HepG2 (cell line): ENCODE results near the gene SASH1. TPM values are rescaled to one million over a fixed set of nuclear protein-coding genes. Genes with fewer than 3 reads are reported as not detected.
A peak's percentile ranks its signal among the peaks of the same experiment; 100 is the strongest.

Experiments
- ATAC-seq: fragments of 200-7000 bp; cut with Tn5 transposase; 3 replicates; pipeline ENCODE4 v1.9.1; 2020; ENCODE audit warnings: mild to moderate bottlenecking, moderate library complexity
- BruUV-seq: library from RNA; stranded (reverse); fragments of 400-500 nt; replicated peaks from 2 replicates; lab custom pipeline; 2021; lab: Mats Ljungman, UMichigan
- CTCF ChIA-PET: fragments of 300-600 bp; formaldehyde crosslinking; extraction: SDS; loops from one replicate; lab custom pipeline; 2021; ENCODE audit warnings: low total read pairs, inconsistent platforms, low intra/inter-chr PET ratio; lab: Yijun Ruan, JAX
- POLR2A ChIA-PET: fragments of 350-600 bp; sonication (Branson Sonifier 250); formaldehyde crosslinking; loops from one replicate; lab custom pipeline; 2020; ENCODE audit warnings: antibody characterized with exemption, inconsistent platforms; lab: Yijun Ruan, JAX
- DNase-seq: peaks from one replicate; pipeline ENCODE4 v3.0.0-alpha.2; 2015; ENCODE audit warnings: low spot score
- FAIRE-seq: peaks from 3 replicates; lab custom pipeline; 2011; peaks lifted over from hg19 to GRCh38; lab: Jason Lieb, UNC
- H2AFZ ChIP-seq: one replicate; pipeline ENCODE4 v1.6.1; 2011; ENCODE audit warnings: low read length, inconsistent platforms
- H3K27ac ChIP-seq: fragments of 300-600 bp; 3 replicates; pipeline ENCODE4 v1.8.0; 2011; ENCODE audit warnings: mixed run types, mild to moderate bottlenecking, mixed read lengths, low read length, inconsistent platforms; ENCODE audit not compliant: insufficient read depth; ENCODE audit errors: extremely low read length
- H3K27me3 ChIP-seq, 2 experiments: fragments of 200-600 bp in 1 of 2; 2 replicates in 1 of 2; 3 replicates in 1 of 2; pipeline versions ENCODE4 v1.6.0 to v1.8.0; 2011; ENCODE audit warnings: low read length in 2 of 2, mild to moderate bottlenecking in 2 of 2, moderate library complexity in 2 of 2, inconsistent platforms in 1 of 2; ENCODE audit not compliant: insufficient read depth in 2 of 2, control insufficient read depth in 1 of 2
- H3K36me3 ChIP-seq, 2 experiments: fragments of 200-600 bp in 1 of 2; replicated peaks in 1 of 2; 2 replicates in 1 of 2; 3 replicates in 1 of 2; pipeline versions ENCODE4 v1.5.1 to v1.8.0; 2011; ENCODE audit warnings: low read length in 2 of 2, inconsistent platforms in 1 of 2; ENCODE audit not compliant: insufficient read depth in 2 of 2, control insufficient read depth in 1 of 2
- H3K4me1 ChIP-seq: 2 replicates; pipeline ENCODE4 v1.5.1; 2012; ENCODE audit warnings: low read length, inconsistent platforms; ENCODE audit not compliant: insufficient read depth
- H3K4me2 ChIP-seq: 2 replicates; pipeline ENCODE4 v1.6.0; 2011; ENCODE audit warnings: low read depth, low read length, inconsistent platforms
- H3K4me3 ChIP-seq, 3 experiments: fragments of 200-600 bp in 1 of 3; sonication (generic), shearing (Covaris generic) in 1 of 3; replicated peaks in 1 of 3; 2 replicates each; pipeline ENCODE4 v1.5.1; 2011 to 2016; ENCODE audit warnings: low read length in 3 of 3, inconsistent platforms in 2 of 3, low read depth in 2 of 3, mild to moderate bottlenecking in 2 of 3, control low read depth in 1 of 3, mixed read lengths in 1 of 3; ENCODE audit not compliant: insufficient read depth in 1 of 3
- H3K79me2 ChIP-seq: one replicate; pipeline ENCODE4 v1.6.1; 2011; ENCODE audit warnings: low read length, inconsistent platforms; ENCODE audit not compliant: insufficient read depth
- H3K9ac ChIP-seq: 2 replicates; pipeline ENCODE4 v1.6.0; 2011; ENCODE audit warnings: mild to moderate bottlenecking, low read depth, low read length, inconsistent platforms; ENCODE audit not compliant: insufficient read depth
- H3K9me3 ChIP-seq: 2 replicates; pipeline ENCODE4 v1.5.1; 2012; ENCODE audit warnings: mild to moderate bottlenecking, low read length
- H4K20me1 ChIP-seq: 2 replicates; pipeline ENCODE4 v1.6.0; 2011; ENCODE audit warnings: inconsistent platforms, mild to moderate bottlenecking, low read length, moderate library complexity; ENCODE audit not compliant: insufficient read depth
- ARHGAP35 ChIP-seq: sonication (generic); formaldehyde crosslinking; IDR thresholded peaks from 2 replicates; pipeline ENCODE4 v1.9.0; 2022; ENCODE audit warnings: mild to moderate bottlenecking, inconsistent platforms, moderate library complexity, missing genetic modification reagents, borderline replicate concordance
- ATRX ChIP-seq: sonication (generic); formaldehyde crosslinking; IDR thresholded peaks from 2 replicates; pipeline ENCODE4 v1.4.0; 2020; ENCODE audit warnings: missing genetic modification reagents, borderline replicate concordance
- CCDC6 ChIP-seq: sonication (generic); formaldehyde crosslinking; IDR thresholded peaks from 2 replicates; pipeline ENCODE4 v1.8.1; 2022; ENCODE audit warnings: mild to moderate bottlenecking, missing genetic modification reagents, moderate library complexity
- JUNB ChIP-seq: sonication (generic); formaldehyde crosslinking; IDR thresholded peaks from 2 replicates; pipeline ENCODE4 v1.8.0; 2022; ENCODE audit warnings: missing genetic modification reagents, mild to moderate bottlenecking, borderline replicate concordance
- MTERF4 ChIP-seq: sonication (generic); formaldehyde crosslinking; IDR thresholded peaks from 2 replicates; pipeline ENCODE4 v1.8.0; 2023; ENCODE audit warnings: mild to moderate bottlenecking, missing genetic modification reagents
- ONECUT2 ChIP-seq: sonication (generic); formaldehyde crosslinking; IDR thresholded peaks from 2 replicates; pipeline ENCODE4 v1.4.0; 2020; ENCODE audit warnings: missing genetic modification reagents
- PATZ1 ChIP-seq: sonication (generic); formaldehyde crosslinking; IDR thresholded peaks from 2 replicates; pipeline ENCODE4 v1.4.0; 2020; ENCODE audit warnings: missing genetic modification reagents
- ZFP36 ChIP-seq: fragments of 150-350 bp; IDR thresholded peaks from 2 replicates; pipeline ENCODE4 v1.6.1; 2018; ENCODE audit warnings: borderline replicate concordance, low read length, low read depth; ENCODE audit not compliant: partially characterized antibody
- ZNF30 ChIP-seq: sonication (generic); formaldehyde crosslinking; IDR thresholded peaks from 2 replicates; pipeline ENCODE4 v1.5.0; 2020; ENCODE audit warnings: mild to moderate bottlenecking, missing genetic modification reagents
- ZNF317 ChIP-seq: sonication (generic); formaldehyde crosslinking; IDR thresholded peaks from 2 replicates; pipeline ENCODE4 v1.5.0; 2020; ENCODE audit warnings: mild to moderate bottlenecking, missing genetic modification reagents
- WGBS: methylation state at CpG from one replicate; pipeline ENCODE4 v1.1.6; 2017; ENCODE audit warnings: low lambda C conversion rate; 5-methylcytosine and 5-hydroxymethylcytosine counted together
- in situ Hi-C: cut with HindIII; loops from 2 replicates; pipeline ENCODE4 v1.10.0; 2017; ENCODE audit warnings: low pct_unique_long_range_greater_than_20kb; ENCODE audit not compliant: extremely low pct_ligation_motif_present
- intact Hi-C: fragments of 100-400 bp; cut with micrococcal nuclease; formaldehyde crosslinking; loops from one replicate; pipeline ENCODE4 v1.10.0; 2022; ENCODE audit not compliant: unreplicated experiment
- polyA plus RNA-seq, 8 experiments: library from polyadenylated mRNA; depleted of rRNA in 3 of 8; stranded (reverse) in 7 of 8; unstranded in 1 of 8; fragments of >200 nt; fragmentation: Illumina TruSeq in 4 of 8; extraction: Trizol in 4 of 8; gene quantifications; 2 replicates each; pipeline versions ENCODE4 v1.2.1 to v1.2.3, GENCODE V29; 2011 to 2016; ENCODE audit warnings: low read depth in 4 of 8, missing spikeins in 1 of 8, mixed read lengths in 1 of 8; ENCODE audit not compliant: insufficient read depth in 1 of 8
- total RNA-seq, 5 experiments: library from RNA; depleted of rRNA; stranded (reverse); fragments of >200 nt; fragmentation: Illumina TruSeq; extraction: Trizol; gene quantifications; 2 replicates each; pipeline ENCODE4 v1.2.3, GENCODE V29; 2016; ENCODE audit warnings: low read depth in 1 of 5
- TF ChIP-seq, protein P1 (sequence below): sonication (generic); formaldehyde crosslinking; IDR thresholded peaks from 2 replicates; pipeline ENCODE4 v1.4.0; 2020; ENCODE audit warnings: missing genetic modification reagents

Gene SASH1
- total and polyA plus RNA-seq, 2 of the 13 experiments (the other 11 are each of a cell fraction or from before 2014, with no cell fraction given) = 7.5 to 8.2 TPM

GRCh38 chr6:148561629-148562028 is 219.0 kb downstream of the SASH1 start:
- intact Hi-C loops (no loop called here), in situ Hi-C loops (no loop called here)
- DNase-seq (no peak), FAIRE-seq (no peak), ATAC-seq (no peak)
- 42% methylated on average over 6 of the region's 6 CpGs for WGBS
- H3K4me2 ChIP-seq = no peak overlapping the region
- no TSS peak for BruUV-seq
- no peaks in the 10 kb centered on the region for H3K79me2 ChIP-seq
- ChIA-PET POLR2A (no interaction called here), CTCF (interaction anchor here (4.3 kb wide), 1 partner anchor 47 kb away, joined by 39 read pairs; no protein-coding TSS in a partner anchor)
- no peak overlapping the region for H3K9ac ChIP-seq
- H3K36me3 ChIP-seq = no peaks in the 10 kb centered on the region
- peaks cover 24% of the 10 kb centered on the region for H3K4me1 ChIP-seq
- TF ChIP-seq ARHGAP35 (CRISPR knock-in tag) (no peak), MTERF4 (no peak), ATRX (CRISPR knock-in tag) (no peak)
- H2AFZ ChIP-seq = no peak overlapping the region
- H4K20me1 ChIP-seq = no peaks in the 10 kb centered on the region
- H3K27ac ChIP-seq = no peak overlapping the region
- H3K4me3 ChIP-seq = no peak overlapping the region
- H3K27me3 ChIP-seq = peaks cover 5 to 45% of the 10 kb centered on the region in 2 experiments; a peak in 4 of 5 replicates
- H3K9me3 ChIP-seq = no peaks in the 10 kb centered on the region

- Histone ChIP-seq H3K4me2 (no peak overlapping the region), H3K4me1 (peaks cover 24% of the 10 kb centered on the region), H3K9me3 (no peaks in the 10 kb centered on the region), H4K20me1 (no peaks in the 10 kb centered on the region), H2AFZ (no peak overlapping the region), H3K79me2 (no peaks in the 10 kb centered on the region), H3K4me3 (no peak overlapping the region), H3K27ac (no peak overlapping the region), H3K36me3 (no peaks in the 10 kb centered on the region), H3K9ac (no peak overlapping the region), H3K27me3 (peaks cover 5 to 47% of the 10 kb centered on the region in 2 experiments; a peak in 4 of 5 replicates)
- POLR2A ChIA-PET = no interaction called here
- BruUV-seq = no TSS peak
- ATAC-seq = peak; percentile 69
- intact Hi-C loops = no loop called here
- WGBS = 28% methylated on average over 4 of the region's 5 CpGs
- peak; percentile 53 for DNase-seq
- CTCF ChIA-PET = no interaction called here
- in situ Hi-C loops = no loop called here
- FAIRE-seq = peak; percentile 56
- TF ChIP-seq ZFP36 (no peak), ZNF30 (CRISPR knock-in tag) (no peak), CCDC6 (CRISPR knock-in tag) (no peak), JUNB (no peak), ONECUT2 (CRISPR knock-in tag) (no peak), PATZ1 (CRISPR knock-in tag) (no peak), ZNF317 (peak; percentile 85)
- TF ChIP-seq, protein P1, sequence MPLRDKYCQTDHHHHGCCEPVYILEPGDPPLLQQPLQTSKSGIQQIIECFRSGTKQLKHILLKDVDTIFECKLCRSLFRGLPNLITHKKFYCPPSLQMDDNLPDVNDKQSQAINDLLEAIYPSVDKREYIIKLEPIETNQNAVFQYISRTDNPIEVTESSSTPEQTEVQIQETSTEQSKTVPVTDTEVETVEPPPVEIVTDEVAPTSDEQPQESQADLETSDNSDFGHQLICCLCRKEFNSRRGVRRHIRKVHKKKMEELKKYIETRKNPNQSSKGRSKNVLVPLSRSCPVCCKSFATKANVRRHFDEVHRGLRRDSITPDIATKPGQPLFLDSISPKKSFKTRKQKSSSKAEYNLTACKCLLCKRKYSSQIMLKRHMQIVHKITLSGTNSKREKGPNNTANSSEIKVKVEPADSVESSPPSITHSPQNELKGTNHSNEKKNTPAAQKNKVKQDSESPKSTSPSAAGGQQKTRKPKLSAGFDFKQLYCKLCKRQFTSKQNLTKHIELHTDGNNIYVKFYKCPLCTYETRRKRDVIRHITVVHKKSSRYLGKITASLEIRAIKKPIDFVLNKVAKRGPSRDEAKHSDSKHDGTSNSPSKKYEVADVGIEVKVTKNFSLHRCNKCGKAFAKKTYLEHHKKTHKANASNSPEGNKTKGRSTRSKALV = no peak
These were observed 220.4 kb downstream of the SASH1 start for GRCh38 chr6:148563066-148563465.
